Retinal pigment epithelial cell (primary cell): ENCODE data around the gene PIK3R5.

Experiments used
- DNase-seq: peaks from one replicate; pipeline ENCODE4 v3.0.0-alpha.2; 2010; ENCODE audit warnings: low read depth
- H3K4me3 ChIP-seq: 2 replicates; pipeline ENCODE4 v1.5.1; 2011; ENCODE audit warnings: mild to moderate bottlenecking, low read length, control low read depth, moderate library complexity
- TF ChIP-seq, protein P1 (sequence below): conservative IDR thresholded peaks from 2 replicates; pipeline ENCODE4 v1.5.1; 2011; ENCODE audit warnings: low read depth, low read length, control low read depth, inconsistent platforms

The PIK3R5 gene

DNA sequence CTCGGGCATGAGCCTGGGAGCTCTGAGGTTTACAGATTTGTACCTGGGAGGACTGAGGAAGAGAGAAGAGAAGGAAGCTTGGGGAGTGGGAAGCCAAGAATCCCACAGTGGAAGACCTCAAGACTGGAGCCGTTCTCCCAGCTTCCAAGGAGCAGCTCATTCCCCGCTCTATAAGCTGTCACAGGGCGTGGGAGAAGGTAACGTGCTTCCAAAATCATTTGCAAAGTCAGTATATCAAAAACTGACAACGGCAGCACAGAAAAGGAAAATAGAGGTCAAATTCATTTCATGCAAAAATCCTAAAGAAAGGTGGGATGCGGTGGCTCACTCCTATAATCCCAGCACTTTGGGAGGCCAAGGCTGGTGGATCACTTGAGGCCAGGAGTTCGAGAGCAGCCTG, 7.8 kb downstream of the PIK3R5 start:
- no peak overlapping the region for H3K4me3 ChIP-seq
- no peak for DNase-seq
- TF ChIP-seq, protein P1, sequence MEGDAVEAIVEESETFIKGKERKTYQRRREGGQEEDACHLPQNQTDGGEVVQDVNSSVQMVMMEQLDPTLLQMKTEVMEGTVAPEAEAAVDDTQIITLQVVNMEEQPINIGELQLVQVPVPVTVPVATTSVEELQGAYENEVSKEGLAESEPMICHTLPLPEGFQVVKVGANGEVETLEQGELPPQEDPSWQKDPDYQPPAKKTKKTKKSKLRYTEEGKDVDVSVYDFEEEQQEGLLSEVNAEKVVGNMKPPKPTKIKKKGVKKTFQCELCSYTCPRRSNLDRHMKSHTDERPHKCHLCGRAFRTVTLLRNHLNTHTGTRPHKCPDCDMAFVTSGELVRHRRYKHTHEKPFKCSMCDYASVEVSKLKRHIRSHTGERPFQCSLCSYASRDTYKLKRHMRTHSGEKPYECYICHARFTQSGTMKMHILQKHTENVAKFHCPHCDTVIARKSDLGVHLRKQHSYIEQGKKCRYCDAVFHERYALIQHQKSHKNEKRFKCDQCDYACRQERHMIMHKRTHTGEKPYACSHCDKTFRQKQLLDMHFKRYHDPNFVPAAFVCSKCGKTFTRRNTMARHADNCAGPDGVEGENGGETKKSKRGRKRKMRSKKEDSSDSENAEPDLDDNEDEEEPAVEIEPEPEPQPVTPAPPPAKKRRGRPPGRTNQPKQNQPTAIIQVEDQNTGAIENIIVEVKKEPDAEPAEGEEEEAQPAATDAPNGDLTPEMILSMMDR = no peak

DNA sequence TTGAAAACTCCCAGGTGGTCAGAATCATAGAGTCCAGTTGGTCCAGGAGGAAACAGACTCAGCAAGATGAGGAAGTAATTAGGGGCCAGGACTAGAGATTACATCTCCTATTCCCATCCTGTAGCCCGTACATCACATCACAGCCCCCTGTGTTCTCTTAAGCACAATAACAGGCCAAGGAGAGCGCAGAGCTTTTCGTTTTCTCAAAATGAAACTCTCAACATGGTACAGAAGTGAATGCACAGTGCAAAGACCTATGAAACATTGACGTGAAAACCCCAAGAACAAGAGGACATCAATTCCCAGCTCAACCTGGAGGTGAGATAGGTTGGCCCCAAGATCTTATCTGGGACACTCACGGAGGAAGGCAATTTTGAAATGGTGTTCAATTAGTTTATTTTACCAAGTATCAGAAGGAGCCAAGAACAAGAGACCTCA, 9.0 kb downstream of the PIK3R5 start:
- DNase-seq = no peak
- TF ChIP-seq, protein P1 = no peak
- H3K4me3 ChIP-seq = no peak overlapping the region

DNA sequence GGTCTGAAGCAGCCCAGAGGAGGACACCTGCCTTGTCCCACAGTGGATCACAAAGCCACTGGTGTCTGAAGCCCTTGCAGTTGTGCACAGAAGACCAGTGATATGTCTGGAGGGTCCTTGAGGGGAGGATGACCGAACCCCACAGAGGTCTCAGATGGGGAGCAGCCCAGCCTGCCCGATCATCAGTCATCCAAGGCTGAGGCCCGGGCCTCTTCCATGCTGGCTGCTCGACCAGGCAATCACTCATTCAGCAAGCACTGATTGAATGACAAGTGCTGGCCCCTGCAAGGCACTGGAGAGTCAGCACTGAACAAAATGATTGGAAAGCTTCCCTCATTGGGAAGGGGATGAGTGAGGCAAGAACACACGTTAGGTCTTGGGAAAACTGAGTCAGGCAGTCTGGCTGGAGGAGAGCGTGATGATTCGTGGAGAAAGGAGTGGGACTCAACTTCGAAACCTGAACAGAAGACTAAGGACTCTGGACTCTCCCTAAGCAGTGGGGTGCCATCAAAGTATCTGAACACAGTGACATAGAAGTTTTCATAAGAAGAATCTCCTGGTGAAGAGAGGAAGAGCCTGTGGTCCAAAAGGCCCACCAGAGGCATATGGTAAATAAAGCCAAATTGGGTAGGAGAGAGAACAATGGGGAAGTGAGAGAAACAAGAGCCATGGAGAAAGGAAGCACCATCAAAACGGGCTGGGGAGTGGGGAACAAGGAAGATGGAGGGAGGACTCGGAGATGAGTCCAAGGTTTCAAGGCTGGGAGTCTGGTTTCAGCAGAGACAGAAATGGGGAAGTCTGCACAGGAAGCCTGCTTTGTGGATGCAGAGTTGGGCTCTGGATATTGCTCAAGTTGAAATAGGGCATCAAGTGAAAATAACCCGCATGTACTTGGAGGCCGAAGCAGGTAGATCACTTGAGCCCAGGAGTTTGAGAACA, 10.2 kb downstream of the PIK3R5 start:
- DNase-seq = no peak
- TF ChIP-seq, protein P1 = no peak
- H3K4me3 ChIP-seq = no peak overlapping the region

DNA sequence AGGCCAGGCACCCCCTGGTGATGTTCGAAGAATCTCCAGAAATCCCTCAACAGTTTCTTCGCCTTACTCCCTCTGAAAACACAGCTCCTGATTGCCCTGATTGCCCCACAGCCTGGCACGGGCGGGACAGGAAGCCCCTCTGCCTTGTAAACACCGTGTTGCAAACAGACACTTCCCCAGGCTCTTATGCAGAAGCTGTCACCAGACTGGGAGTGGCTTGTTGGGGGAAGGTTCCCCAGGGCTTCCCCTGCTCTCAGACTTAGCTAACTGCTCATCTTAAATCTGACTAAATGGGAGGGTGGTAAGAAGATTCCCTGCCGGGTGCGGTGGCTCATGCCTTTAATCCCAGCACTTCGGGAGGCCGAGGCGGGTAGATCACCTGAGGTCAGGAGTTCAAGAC, 11.2 kb downstream of the PIK3R5 start:
- H3K4me3 ChIP-seq = no peak overlapping the region
- DNase-seq = no peak
- TF ChIP-seq, protein P1 = no peak

DNA sequence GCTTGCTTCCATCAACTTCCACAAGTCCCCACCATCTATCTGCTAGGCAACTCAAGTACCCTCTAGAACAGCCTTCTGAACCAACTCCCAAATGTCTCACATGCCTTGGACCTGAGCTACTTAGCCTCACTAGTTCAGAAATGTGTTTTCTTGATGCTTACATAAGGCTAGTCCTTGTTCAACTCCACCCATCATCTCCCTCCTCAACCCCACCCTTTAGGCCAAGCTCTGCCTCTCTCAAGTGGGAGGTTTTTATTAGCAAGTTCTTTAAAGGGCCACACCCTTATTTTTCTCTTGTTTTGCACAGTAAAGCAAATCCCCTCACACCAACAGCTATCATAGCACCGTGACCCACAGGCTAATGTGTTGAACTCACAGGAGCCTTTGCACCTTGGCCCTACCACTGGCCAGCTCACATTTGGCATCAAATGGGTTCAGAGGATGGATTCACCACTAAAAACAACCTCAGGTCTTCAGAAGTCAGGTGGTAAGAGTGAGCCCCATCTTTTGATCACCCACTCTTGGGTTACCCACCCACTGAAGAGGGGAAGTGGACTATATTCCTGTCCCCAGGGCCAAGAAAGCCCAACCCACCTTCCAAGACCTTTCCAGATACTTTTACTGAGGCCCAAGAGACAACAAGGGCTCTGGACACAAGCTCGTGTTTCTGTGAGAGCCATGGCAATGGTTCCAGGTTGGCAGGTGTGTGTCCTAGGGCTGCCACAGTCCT, 12.2 kb downstream of the PIK3R5 start:
- no peak for DNase-seq
- no peak overlapping the region for H3K4me3 ChIP-seq
- TF ChIP-seq, protein P1 = no peak

DNA sequence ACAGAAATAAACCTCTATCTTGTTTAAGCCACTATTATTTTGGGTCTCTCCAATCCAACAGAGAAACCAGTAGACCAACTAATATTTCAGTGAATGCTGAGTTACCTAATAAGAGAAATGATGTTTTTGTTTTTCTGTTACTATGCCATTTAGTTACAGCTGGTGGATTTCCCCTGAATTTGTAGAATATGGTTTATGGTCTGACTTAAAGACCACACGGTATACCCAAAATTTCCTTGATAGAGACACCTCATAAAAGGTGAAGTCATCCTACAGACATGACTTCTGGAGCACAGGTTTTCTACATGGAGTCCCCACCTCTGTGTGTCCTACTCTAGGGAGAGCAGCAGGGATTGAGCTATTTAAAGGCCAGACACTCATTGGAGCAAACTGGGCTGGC, 13.3 kb downstream of the PIK3R5 start:
- no peak for DNase-seq
- no peak overlapping the region for H3K4me3 ChIP-seq
- TF ChIP-seq, protein P1 = no peak

DNA sequence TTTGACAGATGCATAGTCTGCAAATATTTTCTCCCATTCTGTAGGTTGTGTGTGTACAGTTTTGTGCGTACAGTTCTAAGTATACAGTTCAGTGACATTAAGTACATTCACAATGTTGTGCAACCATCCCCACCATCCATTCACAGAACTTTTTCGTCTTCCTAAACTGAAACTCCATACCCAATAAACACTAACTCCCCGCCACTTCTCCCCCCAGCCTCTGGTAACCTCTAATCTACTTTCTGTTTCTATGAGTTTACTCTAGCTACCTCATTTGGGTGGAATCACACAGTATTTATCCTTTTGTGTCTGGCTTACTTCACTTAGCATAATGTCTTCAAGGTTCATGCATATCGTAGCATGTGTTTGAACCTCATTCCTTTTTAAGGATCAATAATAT, 14.3 kb downstream of the PIK3R5 start:
- no peak for DNase-seq
- no peak overlapping the region for H3K4me3 ChIP-seq
- TF ChIP-seq, protein P1 = no peak
